DND-41 (cell line): ENCODE measurements around the gene SPATS2L.

Experiments
- EZH2 ChIP-seq: IDR thresholded peaks from 3 replicates; pipeline ENCODE4 v1.6.1; 2012; ENCODE audit warnings: borderline replicate concordance, low read depth, mild to moderate bottlenecking, moderate library complexity, low read length, inconsistent platforms; ENCODE audit not compliant: severe bottlenecking
- TF ChIP-seq, protein P1 (sequence below): IDR thresholded peaks from 2 replicates; pipeline ENCODE4 v1.5.1; 2012; ENCODE audit warnings: borderline replicate concordance, low read length, moderate library complexity, mild to moderate bottlenecking; ENCODE audit not compliant: poor library complexity, severe bottlenecking; ENCODE audit errors: extremely low read depth

DNA sequence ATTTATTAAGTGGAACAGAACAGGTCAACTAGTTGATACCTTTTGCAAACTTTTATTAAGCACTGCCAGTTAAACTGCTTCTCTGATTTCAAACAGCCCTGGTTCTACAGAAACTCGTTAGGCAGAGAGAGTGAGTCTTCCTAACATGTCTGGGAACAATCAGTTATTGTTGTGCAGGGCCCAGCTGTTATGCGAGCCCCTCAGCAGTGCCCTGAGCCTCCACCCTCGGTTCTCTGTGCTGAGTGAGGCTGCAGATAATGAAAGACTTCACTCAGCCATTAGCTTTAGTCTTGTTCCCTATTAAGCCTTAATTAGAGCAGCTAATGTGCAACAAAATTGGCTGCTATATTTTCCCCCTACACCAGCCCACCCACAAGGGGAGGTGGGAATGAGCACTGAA is 163.7 kb downstream of the SPATS2L start:
- TF ChIP-seq, protein P1, sequence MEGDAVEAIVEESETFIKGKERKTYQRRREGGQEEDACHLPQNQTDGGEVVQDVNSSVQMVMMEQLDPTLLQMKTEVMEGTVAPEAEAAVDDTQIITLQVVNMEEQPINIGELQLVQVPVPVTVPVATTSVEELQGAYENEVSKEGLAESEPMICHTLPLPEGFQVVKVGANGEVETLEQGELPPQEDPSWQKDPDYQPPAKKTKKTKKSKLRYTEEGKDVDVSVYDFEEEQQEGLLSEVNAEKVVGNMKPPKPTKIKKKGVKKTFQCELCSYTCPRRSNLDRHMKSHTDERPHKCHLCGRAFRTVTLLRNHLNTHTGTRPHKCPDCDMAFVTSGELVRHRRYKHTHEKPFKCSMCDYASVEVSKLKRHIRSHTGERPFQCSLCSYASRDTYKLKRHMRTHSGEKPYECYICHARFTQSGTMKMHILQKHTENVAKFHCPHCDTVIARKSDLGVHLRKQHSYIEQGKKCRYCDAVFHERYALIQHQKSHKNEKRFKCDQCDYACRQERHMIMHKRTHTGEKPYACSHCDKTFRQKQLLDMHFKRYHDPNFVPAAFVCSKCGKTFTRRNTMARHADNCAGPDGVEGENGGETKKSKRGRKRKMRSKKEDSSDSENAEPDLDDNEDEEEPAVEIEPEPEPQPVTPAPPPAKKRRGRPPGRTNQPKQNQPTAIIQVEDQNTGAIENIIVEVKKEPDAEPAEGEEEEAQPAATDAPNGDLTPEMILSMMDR: no peak
- TF ChIP-seq EZH2: no peak
